ENCODE data around the gene PNPT1.
"Not testable (repeated sequence)": the region's sequence is repeated elsewhere in the genome, so short reads cannot be mapped to it uniquely, and the experiment has no call there.

Gene PNPT1

DNA sequence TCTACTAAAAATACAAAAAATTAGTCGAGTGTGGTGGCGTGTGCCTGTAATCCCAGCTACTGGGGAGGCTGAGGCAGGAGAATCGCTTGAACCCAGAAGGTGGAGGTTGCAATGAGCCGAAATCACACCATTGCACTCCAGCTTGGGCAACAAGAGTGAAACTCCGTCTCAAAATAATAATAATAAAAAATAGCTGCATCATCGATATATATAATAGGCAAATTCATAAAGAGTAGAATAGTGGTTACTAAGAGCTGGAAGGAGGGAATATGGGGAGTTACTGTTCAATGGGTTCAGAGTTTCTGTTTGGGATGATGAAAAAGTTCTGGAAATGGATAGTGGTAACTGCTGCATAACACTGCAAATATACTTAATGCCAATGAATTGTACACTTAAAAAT lies 96.8 kb downstream of the PNPT1 start:
- not testable (repeated sequence) for DNase-seq (ENCODE audit: low read depth)

DNA sequence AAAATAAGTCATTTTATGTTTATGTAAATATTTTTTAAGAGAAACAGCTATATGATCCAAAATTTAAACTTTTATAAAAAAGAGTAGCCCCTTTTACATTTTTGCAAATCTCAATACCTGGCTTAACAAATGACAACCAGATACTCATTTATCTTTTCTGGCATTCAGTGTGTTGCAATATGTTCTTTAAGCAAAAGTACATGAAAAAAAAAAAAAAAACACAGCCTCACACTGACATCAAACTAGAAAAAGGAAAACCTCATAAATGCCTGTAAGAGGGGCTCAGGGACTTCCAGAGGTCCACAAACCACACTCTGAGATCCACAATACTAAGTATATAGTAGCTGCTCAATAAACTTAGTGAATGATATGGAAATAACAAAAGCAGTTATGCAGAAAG lies 98.1 kb downstream of the PNPT1 start:
- DNase-seq (ENCODE audit: low read depth): no peak

DNA sequence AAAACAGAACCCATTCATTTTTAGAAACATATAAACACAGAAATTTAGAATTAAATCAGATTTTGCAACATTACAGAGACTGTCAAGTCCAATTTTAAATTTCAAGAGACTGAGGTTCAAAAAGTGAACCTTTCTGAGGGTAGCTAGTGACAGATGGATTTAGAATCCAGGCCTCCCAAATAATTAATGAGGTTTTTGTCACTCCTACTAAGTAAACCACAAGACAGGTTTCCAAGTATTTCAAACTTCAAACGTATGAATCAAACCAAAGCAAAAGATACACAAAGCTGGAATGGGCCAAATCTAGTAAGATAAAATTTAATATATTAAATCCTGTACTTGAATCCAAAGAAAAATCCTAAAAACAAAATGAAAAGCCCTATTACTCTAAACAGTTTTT lies 101.5 kb downstream of the PNPT1 start:
- no peak for DNase-seq (ENCODE audit: low read depth)

GRCh38 chr2:55590810-55591440 lies 102.7 kb downstream of the PNPT1 start:
- no peak for DNase-seq (ENCODE audit: low read depth)

- DNase-seq (ENCODE audit: low read depth): no peak
Measured at GRCh38 chr2:55585451-55586080, 108.1 kb downstream of the PNPT1 start.
